Activated effector memory CD4-positive, alpha-beta T cell treated with Interleukin-2 at 50 U/mL for 16 hours (primary cell): ENCODE results near the gene CHCHD1.
A peak's percentile ranks its signal among the peaks of the same experiment; 100 is the strongest.
"Not testable (repeated sequence)": the region's sequence is repeated elsewhere in the genome, so short reads cannot be mapped to it uniquely, and the experiment has no call there.

Experiments used
- DNase-seq: peaks from one replicate; pipeline ENCODE4 v3.0.0-alpha.2; 2020

The CHCHD1 gene

GRCh38 chr10:73769396-73769795, 12.5 kb upstream of the CHCHD1 start:
- DNase-seq: no peak

GRCh38 chr10:73771722-73772280, 10.0 kb upstream of the CHCHD1 start:
- no peak for DNase-seq

- DNase-seq: peak; percentile 74
Measured at GRCh38 chr10:73772281-73773151, 9.3 kb upstream of the CHCHD1 start.

GRCh38 chr10:73773152-73773879, 8.5 kb upstream of the CHCHD1 start:
- no peak for DNase-seq

GRCh38 chr10:73774637-73775036, 7.2 kb upstream of the CHCHD1 start:
- no peak for DNase-seq

GRCh38 chr10:73779018-73779417, 2.8 kb upstream of the CHCHD1 start:
- no peak for DNase-seq

GRCh38 chr10:73779539-73780197, 2.2 kb upstream of the CHCHD1 start:
- no peak for DNase-seq

GRCh38 chr10:73780301-73780700, 1.5 kb upstream of the CHCHD1 start:
- DNase-seq: no peak

- no peak for DNase-seq
Measured at GRCh38 chr10:73780966-73781365, 882 bp upstream of the CHCHD1 start.

- no peak for DNase-seq
Measured at GRCh38 chr10:73781548-73781878, 335 bp upstream of the CHCHD1 start.

GRCh38 chr10:73782749-73783085, 869 bp downstream of the CHCHD1 start:
- DNase-seq: no peak

- DNase-seq: peak; percentile 80
Measured at GRCh38 chr10:73785211-73785720, 3.4 kb downstream of the CHCHD1 start, which contains the start of gene ZSWIM8. TSS of gene ZSWIM8 (plus strand) at chr10:73785606. CDS start at chr10:73785879, 273 bp downstream.

- peak; percentile 33 for DNase-seq
Measured at GRCh38 chr10:73785721-73786511, 4.1 kb downstream of the CHCHD1 start.

- no peak for DNase-seq
Measured at GRCh38 chr10:73786512-73786885, 4.7 kb downstream of the CHCHD1 start.

- DNase-seq: not testable (repeated sequence)
Measured at GRCh38 chr10:73787031-73787800, 5.4 kb downstream of the CHCHD1 start.

- DNase-seq: no peak
Measured at GRCh38 chr10:73788864-73789658, 7.2 kb downstream of the CHCHD1 start.

GRCh38 chr10:73789659-73790055, 7.8 kb downstream of the CHCHD1 start:
- no peak for DNase-seq

GRCh38 chr10:73790886-73791625, 9.2 kb downstream of the CHCHD1 start:
- DNase-seq: no peak

- no peak for DNase-seq
Measured at GRCh38 chr10:73791871-73792400, 10.1 kb downstream of the CHCHD1 start.

- DNase-seq: no peak
Measured at GRCh38 chr10:73793456-73793855, 11.6 kb downstream of the CHCHD1 start.
